Kidney glomerular epithelial cell (primary cell): ENCODE measurements around the gene COLQ.
A peak's percentile ranks its signal among the peaks of the same experiment; 100 is the strongest.
"Not testable (repeated sequence)": the region's sequence is repeated elsewhere in the genome, so short reads cannot be mapped to it uniquely, and the experiment has no call there.

Experiments used
- DNase-seq: peaks from one replicate; lab custom pipeline; 2025; lab: John Stamatoyannopoulos, UW

Gene COLQ

GRCh38 chr3:15426579-15427118 lies 94.9 kb downstream of the COLQ start:
- DNase-seq: no peak

- peak; percentile 16 for DNase-seq
Measured at GRCh38 chr3:15420871-15421270, 100.6 kb downstream of the COLQ start.

- DNase-seq: not testable (repeated sequence)
Measured at GRCh38 chr3:15410966-15411365, 110.5 kb downstream of the COLQ start.

- no peak for DNase-seq
Measured at GRCh38 chr3:15409774-15410173, 111.7 kb downstream of the COLQ start.

GRCh38 chr3:15409239-15409638 lies 112.3 kb downstream of the COLQ start:
- DNase-seq: no peak

- DNase-seq: peak; percentile 69
Measured at GRCh38 chr3:15405448-15406050, 116.0 kb downstream of the COLQ start.

GRCh38 chr3:15404767-15405166 lies 116.7 kb downstream of the COLQ start:
- DNase-seq: no peak

GRCh38 chr3:15403965-15404364 lies 117.5 kb downstream of the COLQ start:
- no peak for DNase-seq

- no peak for DNase-seq
Measured at GRCh38 chr3:15403495-15403894, 118.0 kb downstream of the COLQ start.

GRCh38 chr3:15401936-15402335 lies 119.6 kb downstream of the COLQ start:
- DNase-seq: no peak
